HS-5 (cell line): Measurements from ENCODE around the gene RPS6KA2.
A peak's percentile ranks its signal among the peaks of the same experiment; 100 is the strongest.

Source experiments
- DNase-seq: peaks from one replicate; pipeline ENCODE4 v3.0.0-alpha.2; 2012; ENCODE audit warnings: low read depth

The RPS6KA2 gene

DNA sequence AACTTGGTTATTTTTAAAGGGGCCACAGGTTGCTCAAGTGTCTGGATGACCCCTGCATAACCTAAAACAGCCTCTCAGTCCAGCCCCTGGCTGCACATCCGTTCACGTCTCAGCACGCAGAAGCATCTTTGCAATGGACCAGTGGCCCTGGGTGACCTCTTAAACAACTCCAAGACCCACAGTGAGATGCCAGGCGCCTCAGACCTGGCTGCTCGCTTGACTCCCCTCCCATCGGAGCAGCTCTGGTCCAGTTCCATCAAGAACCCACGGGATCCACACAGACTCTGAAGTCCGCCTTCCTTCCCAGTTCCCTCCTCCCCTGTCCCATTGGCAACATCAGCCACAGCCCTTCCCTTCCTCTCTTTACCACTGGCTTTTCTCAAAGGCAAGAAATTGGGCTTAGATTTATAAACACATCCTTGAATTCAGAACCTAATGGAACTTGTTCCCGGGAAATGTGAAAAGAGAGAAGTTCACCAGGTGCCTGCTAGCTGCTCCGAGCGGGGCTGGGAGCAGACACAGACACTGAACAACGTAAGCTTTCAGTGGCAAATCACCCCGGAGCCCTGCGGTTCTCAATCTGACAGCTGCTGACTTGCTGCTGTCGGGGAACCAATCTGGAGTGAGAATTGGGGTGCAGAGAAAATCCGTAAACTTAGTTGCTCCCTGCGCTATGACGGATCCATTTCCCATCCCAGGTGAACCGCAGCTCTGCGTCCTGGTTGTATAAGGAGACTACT lies 204.7 kb downstream of the RPS6KA2 start:
- no peak for DNase-seq

DNA sequence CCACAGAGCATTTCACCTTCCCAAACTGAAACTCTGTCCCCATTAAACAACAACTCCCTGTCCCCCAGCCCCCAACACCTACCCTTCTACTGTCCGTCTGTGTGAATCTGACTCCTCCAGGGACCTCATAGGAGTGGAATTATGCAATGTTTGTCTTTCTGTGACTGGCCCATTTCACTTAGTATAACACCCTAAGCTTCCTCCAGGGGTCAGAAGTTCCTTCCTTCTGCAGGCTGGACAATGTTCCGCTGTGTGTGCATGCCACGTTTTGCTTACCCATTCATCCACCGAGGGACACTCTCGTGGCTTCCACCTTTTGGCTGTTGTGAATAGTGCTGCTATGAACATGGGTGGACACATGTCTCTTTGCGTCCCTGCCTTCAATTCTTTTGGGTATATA lies 206.7 kb downstream of the RPS6KA2 start:
- DNase-seq: no peak

DNA sequence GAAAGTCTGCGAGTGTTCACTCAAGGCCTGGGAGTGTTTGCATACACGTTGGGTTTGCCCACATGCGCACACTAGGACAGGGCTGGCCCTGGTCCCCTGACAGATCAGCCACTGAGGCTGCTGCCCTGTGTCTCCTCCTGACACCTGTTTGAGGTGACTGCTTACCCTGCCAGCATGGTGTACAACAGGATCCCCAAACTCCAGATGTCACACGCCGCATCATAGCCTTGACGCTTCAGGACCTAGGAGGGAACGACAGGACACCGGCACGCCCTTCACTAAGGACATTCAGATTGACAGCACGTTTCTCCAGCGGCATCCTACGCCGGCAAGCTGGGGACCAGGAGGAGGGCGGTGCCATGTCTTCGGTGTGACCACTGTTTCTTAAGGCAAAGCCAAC lies 207.3 kb downstream of the RPS6KA2 start:
- DNase-seq: no peak

DNA sequence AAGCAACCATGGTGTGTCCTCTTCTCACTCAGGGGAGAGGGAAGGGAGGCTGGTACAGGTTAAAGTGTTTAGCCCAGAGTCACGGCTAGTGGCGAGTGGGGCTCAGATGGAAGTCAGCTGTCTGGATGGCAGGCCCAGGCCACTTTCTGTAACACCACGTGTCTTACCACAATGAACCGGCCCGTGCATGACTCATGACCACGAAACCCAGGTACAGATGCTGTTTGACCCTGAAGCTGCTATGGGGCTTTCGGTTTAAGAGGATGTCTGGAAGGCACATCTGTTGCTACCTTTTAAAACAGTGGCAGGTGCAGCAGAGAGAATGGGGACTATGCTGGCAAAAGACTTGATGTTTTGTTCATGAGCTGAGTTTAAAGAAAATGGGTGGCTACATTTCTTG lies 207.8 kb downstream of the RPS6KA2 start:
- no peak for DNase-seq

DNA sequence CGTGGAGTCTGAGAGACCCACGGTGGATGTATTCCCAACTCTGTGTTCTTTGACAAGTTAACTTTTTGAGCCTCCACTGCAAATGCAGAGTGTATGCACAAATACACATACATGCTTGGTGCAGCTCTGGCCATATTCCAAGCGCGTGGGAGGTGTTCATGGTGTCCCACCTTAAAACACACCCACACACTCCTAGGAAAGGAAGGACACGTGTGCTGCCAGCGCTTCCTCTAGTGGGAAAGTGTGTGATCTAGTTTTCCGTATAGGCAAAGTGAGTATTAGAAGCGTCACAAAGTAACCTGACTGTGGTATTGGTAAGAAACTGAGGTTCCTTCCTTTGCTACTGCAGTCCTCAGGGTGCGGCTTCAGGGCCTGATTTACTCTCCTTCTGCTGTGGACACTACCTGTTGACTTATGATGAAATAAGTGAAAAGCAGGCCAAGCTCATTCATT lies 208.3 kb downstream of the RPS6KA2 start:
- DNase-seq: no peak

DNA sequence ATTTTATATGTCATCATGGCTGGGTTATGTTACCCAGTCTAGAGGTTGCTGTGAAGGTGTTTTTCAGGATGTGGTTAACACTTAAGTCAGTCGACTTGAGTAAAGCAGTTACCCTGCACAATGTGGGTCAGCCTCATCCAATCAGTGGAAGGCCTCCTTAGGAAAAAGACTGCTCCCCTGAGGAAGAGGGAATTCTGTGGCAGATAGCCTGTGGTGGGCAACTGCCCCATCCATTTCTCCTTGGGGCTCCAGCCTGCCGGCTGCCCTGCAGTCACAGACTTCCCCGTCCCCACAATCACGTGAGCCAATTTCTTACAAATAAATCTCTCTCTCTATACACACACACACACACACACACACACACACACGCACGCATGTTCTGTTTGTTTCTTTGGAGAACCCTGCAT lies 209.8 kb downstream of the RPS6KA2 start:
- no peak for DNase-seq

DNA sequence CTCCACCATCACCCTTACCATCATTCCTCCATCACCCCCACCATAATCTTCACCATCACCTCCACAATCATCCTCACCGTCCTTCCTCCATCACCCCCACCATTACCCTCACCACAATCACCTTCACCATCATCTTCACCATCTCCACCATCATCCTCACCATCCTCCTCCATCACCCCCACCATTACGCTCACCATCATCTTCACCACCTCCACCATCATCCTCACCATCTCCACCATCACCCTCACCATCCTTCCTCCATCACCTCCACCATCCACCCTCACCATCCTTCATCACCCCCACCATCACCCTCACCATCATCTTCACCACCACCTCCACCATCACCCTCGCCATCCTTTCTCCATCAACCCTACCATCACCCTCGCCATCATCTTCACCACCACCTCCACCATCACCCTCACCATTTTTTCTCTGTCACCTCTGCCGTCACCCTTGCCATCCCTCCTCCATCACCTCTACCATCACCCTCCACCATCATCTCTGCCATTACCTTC lies 211.2 kb downstream of the RPS6KA2 start:
- DNase-seq: no peak

DNA sequence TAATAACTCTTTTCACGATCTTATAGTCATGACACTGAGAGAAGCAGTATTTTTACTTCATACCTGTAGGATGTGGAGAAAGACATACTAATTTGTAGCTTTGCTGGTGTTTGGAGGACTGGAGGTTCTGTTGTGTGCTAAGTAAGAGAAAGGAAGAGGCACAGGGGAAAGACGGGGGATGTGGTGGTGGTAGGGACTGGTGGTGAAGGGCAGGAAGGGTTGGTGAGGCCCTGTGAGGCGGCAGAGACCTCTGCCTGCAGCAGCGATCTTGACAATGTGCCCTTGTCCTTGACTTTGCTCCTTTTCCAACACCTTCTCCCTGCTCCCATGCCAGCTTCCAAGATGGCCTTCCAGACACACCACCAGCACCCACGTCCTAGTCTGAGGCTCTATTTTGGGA lies 211.7 kb downstream of the RPS6KA2 start:
- DNase-seq: no peak

DNA sequence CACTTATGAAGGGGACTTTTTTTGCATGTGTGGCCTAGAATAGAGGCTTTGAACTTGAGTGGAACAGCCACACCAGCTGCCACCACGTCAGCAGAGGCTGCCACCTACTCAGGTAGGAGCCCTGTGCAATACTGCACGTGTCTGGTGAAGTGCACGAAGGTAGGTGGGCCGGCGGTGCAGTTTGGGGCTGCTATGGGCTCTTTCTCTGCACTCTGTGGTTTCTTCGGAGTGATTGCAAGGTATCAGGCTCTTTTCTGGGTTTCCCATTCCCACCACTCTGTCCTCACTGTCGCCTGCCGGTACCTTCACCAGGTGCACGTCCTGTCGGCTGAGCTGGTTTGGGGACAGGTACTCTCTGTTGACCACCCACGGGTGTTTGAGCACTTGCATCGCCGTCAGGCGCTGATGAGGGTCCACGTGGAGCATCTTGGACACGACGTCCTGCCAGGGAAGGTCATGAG lies 213.5 kb downstream of the RPS6KA2 start:
- DNase-seq: no peak

DNA sequence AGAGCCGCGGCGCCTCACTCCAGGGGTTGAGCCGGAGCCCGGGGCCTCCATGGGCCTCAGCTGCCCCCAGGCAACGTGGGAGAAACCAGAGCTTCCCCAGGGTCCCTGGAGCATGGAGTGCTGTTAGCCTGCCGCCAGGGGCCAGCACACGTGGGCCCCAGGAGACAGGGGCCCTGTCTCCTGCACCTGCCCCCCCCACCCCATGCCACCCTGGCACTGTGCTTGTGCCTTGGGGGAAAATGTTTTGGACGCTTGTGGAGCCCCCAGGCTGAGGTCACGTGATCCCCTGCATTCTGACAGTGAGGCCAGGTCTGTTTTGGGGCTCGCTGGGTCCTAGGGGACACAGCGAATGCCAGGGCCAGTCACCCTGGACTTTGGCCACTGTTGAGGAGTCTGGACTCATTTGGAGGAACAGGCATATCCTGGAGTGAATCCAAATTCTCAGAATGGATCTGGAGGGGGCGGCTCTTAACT lies 214.1 kb downstream of the RPS6KA2 start:
- DNase-seq: no peak

DNA sequence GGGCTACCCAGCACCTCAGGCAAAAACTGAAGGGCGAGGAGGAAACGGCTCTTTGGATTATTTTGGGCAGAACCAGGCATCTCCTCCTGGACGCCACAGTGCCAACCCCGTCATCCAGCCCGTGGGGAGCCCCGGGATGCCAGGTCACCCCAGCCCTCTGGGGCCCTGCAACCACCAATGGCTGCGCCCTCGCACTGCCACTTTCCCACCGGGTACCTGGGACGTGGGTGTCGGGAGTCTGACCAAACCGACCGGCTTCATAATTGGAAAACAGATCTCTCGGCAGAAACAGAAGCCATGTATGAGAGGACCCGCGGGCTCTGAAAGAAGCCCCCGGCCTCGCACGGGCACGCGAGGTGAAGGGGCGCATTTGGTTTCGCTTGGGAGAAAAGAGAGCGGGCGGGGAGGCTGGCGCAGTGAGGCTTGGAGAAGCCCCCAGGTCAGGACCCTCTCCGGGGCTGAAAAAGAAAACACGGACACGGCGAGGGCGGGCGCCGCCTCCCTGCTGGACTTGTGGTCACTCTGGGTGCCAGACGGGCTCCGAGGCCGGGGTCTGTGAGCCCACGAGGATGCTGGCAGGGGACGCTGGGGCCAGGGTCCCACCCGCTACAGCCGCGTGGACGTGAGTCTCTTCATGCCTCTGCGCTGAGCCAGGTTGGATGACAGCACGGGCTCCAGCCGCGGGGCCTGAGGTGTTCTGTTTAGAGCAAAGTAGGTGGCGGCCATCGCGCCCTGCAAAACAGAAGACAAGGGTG lies 214.7 kb downstream of the RPS6KA2 start:
- no peak for DNase-seq

DNA sequence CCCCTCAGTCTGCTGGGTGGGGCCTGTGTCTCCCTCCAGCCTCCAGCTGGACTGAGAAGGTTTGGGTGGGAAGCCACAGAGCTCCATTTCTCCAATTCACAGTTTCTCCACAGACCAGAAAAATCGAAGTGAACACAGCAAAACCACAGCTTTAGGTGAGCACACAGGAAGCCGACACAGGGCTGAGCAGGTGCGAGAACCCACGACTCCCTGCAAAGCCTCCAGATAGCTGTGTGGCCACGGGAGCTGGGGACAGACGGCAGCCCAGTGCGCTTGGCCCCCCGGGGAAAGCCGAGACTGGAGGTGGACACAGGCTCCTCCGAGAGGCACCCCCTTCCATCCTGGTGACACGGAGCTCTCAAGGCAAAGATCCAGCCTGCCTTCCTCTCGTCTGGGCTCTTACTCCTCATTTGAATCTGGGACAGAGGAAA lies 215.3 kb downstream of the RPS6KA2 start:
- DNase-seq: no peak

DNA sequence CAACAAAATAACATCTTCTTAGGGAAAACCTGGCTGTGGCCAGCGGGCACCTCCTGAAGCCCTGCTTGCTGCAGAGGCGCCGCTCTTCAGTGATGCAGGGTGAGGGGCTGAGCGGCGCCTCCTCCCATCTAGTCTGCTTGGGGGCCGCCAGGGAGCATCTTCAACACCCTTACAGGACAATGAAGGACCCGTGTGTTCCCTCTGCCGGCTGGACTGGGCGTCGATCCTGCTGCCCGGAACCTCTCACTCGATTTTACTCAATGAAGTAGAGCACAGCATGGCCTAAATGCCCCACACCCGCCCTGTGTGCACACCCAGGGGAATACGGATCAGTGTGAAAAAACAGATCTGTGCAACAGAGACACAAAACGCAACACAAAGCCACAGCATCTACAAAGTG lies 215.8 kb downstream of the RPS6KA2 start:
- DNase-seq: no peak

DNA sequence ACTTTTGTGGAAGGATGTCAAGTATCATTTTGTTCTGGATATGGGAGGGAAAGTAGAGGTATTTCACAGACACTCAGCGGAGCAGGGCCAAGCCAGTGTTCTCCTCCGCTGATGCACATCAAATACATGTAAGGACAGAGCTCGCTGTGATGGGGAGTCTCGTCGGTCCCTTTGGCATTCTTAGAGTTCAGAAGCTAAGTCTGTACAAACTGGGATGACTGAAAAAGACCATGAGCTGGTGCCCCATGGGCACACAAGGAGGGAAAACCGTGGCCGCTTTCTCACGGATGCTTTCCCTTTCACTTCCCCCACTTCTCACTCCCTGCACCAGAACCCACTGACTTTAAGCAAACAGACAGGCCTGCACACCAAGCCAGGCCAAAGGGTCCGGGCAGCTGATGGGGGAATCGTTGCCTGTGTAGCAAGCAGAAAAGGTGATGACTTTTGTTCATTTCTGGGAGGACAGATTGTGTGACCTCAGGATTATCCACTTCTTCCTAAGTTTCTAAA lies 216.6 kb downstream of the RPS6KA2 start:
- no peak for DNase-seq

DNA sequence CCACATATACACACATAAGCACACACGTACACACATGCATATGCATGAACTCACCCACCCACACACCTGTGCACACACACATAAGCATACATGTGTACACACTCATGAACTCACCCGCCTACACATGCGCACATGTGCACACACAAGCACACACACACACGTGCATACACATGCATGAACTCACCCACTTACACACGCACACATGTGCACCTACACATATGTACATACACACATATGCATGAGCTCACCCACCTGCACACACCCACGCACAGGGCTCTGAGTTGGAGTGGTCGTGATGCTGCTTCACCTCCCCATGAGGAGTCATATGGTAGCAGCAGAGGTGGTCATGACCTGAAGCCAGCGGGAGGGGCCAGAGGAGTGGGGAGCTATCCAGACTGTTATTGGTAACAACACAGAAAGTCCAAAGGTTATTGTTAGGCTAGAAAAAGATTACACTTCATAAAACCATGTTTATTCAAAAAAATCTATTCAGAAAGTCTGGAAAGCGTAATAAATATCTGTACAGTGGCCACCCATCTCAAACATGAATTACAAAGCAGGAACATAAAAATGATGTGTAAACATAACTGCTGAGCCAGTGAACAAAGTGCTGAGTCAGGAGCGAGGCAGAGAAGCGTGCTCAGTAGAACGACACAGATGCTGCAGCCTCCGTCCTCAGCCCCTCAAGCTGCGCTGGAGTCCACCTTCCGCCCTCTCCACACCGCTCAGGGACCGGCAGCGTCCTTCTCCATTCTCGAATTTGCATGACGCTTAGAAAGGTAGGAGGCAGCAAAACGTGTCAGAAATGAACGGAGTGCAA lies 217.9 kb downstream of the RPS6KA2 start:
- no peak for DNase-seq

DNA sequence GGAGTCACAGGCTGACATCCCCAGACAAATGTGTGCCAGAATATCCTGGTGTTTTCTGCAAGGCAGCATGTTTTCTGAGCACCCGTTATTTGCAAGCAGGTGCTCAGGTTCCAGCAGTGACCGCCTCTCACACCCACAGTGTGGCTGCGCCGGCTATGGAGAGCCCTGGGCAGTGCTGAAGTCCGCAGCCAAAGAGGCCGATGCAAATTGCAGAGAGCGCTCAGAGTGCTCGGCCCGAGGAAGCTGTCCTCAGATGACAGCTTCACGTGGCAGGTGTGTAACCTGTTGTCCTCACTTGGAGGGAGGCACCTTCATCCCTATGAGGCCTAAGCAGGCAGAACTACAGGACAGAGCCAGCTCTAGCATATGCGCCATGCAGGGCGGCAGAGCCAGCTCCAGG lies 220.9 kb downstream of the RPS6KA2 start:
- no peak for DNase-seq

DNA sequence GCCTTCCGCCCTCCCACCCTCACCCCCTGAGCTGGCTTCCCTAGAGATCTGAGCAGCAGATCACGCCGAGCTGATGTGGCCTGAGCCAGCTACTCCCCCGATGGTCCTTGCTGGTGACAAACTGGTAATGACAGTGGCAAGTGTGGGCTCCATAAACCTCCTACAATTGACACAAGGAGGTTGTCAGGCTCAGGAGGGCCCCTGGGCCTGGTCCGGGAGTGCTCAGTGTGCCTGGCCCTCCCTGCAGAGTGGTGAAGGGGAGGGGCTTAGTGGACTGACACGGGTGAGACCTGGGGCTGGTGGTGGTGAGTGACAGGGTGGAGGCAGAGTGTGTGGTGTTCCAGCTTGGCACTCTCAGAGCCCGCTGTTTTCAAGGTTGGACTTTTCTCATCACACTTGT lies 221.7 kb downstream of the RPS6KA2 start:
- no peak for DNase-seq

DNA sequence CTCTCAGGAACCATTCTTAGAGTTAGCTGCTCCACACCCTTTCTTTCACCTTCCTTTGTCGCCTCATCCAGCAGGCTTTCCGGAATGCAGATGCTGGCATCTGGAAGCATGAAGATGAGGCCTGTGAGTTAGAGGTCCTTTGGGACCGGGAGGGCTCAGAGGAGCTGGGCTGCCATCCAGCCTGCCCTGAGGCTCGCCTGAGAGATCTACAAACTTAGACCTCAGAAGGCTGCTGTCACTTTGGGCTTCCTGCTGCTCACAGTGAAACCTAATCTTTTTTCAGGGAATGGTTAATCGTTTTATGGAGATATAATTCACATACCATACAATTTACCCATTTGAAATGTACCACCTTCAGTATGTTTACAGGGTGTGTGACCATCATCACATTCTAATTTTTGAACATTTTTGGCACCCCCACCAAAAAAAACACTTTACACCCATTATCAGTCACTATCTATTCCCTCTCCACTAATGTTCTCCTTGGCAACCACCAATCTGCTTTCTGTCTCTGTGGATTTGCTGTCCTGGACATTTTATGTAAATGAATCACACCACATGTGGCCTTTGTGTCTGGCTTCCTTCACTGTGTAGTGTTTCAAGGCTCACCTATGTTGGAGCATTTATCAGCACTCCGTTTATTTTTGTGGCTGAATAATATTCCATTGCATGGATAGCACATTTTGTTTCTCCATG lies 224.3 kb downstream of the RPS6KA2 start:
- DNase-seq: peak; percentile 14

DNA sequence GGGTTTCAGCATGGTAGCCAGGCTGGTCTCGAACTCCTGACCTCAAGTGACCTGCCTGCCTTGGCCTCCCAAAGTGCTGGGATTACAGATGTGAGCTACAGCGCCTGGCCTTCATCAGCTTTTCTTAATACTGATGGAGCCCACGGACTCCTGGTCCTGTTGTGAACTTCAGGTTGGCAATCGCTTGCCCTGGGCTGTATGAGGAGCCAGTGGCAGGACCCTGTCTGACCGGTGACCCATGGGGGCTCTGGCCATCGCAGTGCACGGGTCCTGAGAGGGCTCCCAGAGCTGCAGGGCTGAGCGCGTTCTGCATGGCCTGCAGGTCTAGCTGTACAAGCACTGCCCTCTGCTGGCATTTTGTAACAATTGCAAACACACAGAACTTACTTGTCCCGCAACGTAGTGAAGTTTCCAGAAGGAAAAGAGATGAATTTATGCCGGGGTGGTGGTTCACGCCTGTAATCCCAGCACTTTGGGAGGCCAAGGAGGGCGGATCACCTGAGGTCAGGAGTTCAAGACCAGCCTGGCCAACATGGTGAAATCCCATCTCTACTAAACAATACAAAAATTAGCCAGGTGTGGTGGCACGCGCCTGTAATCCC lies 226.3 kb downstream of the RPS6KA2 start:
- peak; percentile 19 for DNase-seq

DNA sequence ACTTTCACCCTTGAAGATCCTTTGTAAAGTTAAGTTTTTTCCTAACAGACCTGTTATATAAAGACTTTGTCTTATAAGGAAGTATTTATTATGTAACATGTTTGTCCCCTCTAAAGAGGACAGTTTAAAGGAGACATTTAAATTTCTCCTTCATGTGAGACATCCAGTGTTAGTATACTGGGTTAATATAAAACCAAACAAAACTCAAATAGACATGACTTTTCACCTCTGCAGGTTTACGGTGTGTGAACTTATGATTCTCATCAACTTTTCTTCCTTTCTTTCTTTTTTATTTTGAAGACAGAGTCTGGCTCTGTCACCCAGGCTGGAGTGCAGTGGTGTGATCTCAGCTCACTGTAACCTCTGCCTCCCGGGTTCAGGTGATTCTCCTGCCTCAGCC lies 226.9 kb downstream of the RPS6KA2 start:
- no peak for DNase-seq

DNA sequence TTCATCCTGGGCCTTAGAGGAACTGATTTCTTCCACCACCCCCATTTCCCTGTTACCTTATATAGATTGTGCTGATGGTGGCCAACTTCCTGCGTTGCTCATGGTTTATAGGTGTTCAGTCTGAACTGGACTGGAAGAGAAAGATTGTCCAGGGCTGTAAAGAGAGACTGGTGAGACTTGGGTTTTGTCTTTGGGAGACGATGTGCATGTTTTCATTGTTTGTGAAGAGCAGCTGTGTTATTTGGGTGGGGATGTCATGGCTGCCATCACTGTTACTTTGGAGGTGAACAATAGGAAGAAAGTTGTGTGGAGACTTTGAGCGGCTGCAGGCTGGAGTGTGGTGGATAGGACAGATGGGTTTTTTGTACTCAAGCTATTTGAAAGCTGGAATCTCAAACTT lies 228.7 kb downstream of the RPS6KA2 start:
- no peak for DNase-seq
